K562 (cell line): ENCODE measurements around the gene WWC2. TPM values are rescaled to one million over a fixed set of nuclear protein-coding genes. Genes with fewer than 3 reads are reported as not detected.

ENCODE experiments used
- ATAC-seq: fragments of 200-7000 bp; cut with Tn5 transposase; 3 replicates; pipeline ENCODE4 v1.9.1; 2020; ENCODE audit warnings: moderate library complexity
- BruUV-seq: library from RNA; stranded (reverse); fragments of 400-500 nt; replicated peaks from 2 replicates; lab custom pipeline; 2021; lab: Mats Ljungman, UMichigan
- CTCF ChIA-PET: fragments of 300-600 bp; formaldehyde crosslinking; extraction: SDS; loops from one replicate; lab custom pipeline; 2021; ENCODE audit warnings: low intra/inter-chr PET ratio; lab: Yijun Ruan, JAX
- POLR2A ChIA-PET: fragments of 300-600, 350-650 bp; sonication (Branson Sonifier 250); formaldehyde crosslinking; extraction: SDS; loops from one replicate; lab custom pipeline; 2021; ENCODE audit warnings: antibody characterized with exemption, inconsistent platforms; lab: Yijun Ruan, JAX
- DNase-seq, 4 experiments: peaks; one replicate each; pipeline versions ENCODE4 v3.0.0 to v3.0.0-alpha.2; 2011 to 2018; ENCODE audit warnings: low spot score in 3 of 4, mixed read lengths in 3 of 4; ENCODE audit errors: extremely low read depth in 1 of 4
- FAIRE-seq: peaks from 2 replicates; lab custom pipeline; 2011; peaks lifted over from hg19 to GRCh38; lab: Jason Lieb, UNC
- H2AFZ ChIP-seq: 2 replicates; pipeline ENCODE4 v1.6.0; 2011; ENCODE audit warnings: low read depth, low read length, control low read depth, inconsistent platforms
- H3K27ac ChIP-seq: fragments of 200-600 bp; 3 replicates; pipeline ENCODE4 v1.8.0; 2011; ENCODE audit warnings: low read depth, mild to moderate bottlenecking, control low read depth, inconsistent platforms, low read length, moderate library complexity, mixed read lengths; ENCODE audit errors: extremely low read depth
- H3K27me3 ChIP-seq, 2 experiments: fragments of 300-600 bp in 1 of 2; 2 replicates in 1 of 2; 3 replicates in 1 of 2; pipeline versions ENCODE4 v1.6.0 to v1.8.0; 2011; ENCODE audit warnings: inconsistent platforms in 2 of 2, low read length in 2 of 2, mild to moderate bottlenecking in 1 of 2, mixed read lengths in 1 of 2, moderate library complexity in 1 of 2; ENCODE audit not compliant: control insufficient read depth in 2 of 2, insufficient read depth in 2 of 2
- H3K36me3 ChIP-seq: fragments of 300-600 bp; 3 replicates; pipeline ENCODE4 v1.8.0; 2011; ENCODE audit warnings: mild to moderate bottlenecking, low read length, inconsistent platforms; ENCODE audit not compliant: control insufficient read depth, insufficient read depth
- H3K4me1 ChIP-seq, 2 experiments: fragments of 200-600 bp in 1 of 2; replicated peaks in 1 of 2; 2 replicates in 1 of 2; 3 replicates in 1 of 2; pipeline versions ENCODE4 v1.5.1 to v1.8.0; 2011; ENCODE audit warnings: inconsistent platforms in 2 of 2, low read length in 2 of 2, mild to moderate bottlenecking in 1 of 2, mixed read lengths in 1 of 2, moderate library complexity in 1 of 2; ENCODE audit not compliant: control insufficient read depth in 2 of 2, insufficient read depth in 2 of 2
- H3K4me2 ChIP-seq: 2 replicates; pipeline ENCODE4 v1.6.1; 2011; ENCODE audit warnings: low read length, control low read depth, inconsistent platforms, mixed read lengths; ENCODE audit not compliant: insufficient read depth
- H3K4me3 ChIP-seq: fragments of 200-600 bp; sonication (generic), shearing (Covaris generic); 2 replicates; pipeline ENCODE4 v1.5.1; 2016; ENCODE audit warnings: control low read depth, inconsistent platforms
- H3K79me2 ChIP-seq: fragments of 200-600 bp; 3 replicates; pipeline ENCODE4 v1.8.0; 2011; ENCODE audit warnings: low read length, inconsistent platforms; ENCODE audit not compliant: control insufficient read depth, insufficient read depth
- H3K9ac ChIP-seq, 2 experiments: 2 replicates each; pipeline versions ENCODE4 v1.6.0 to v1.6.1; 2011; ENCODE audit warnings: low read depth in 2 of 2, low read length in 2 of 2, control low read depth in 1 of 2, inconsistent platforms in 1 of 2, mild to moderate bottlenecking in 1 of 2, mixed read lengths in 1 of 2; ENCODE audit not compliant: insufficient read depth in 1 of 2
- H3K9me1 ChIP-seq: one replicate; pipeline ENCODE4 v1.6.0; 2011; ENCODE audit warnings: inconsistent platforms, mild to moderate bottlenecking, low read length, moderate library complexity; ENCODE audit not compliant: control insufficient read depth, insufficient read depth
- H3K9me3 ChIP-seq: replicated peaks from 2 replicates; pipeline ENCODE4 v1.5.1; 2011; ENCODE audit warnings: low read depth, low read length, inconsistent platforms; ENCODE audit not compliant: control insufficient read depth, insufficient read depth
- H4K20me1 ChIP-seq: replicated peaks from 2 replicates; pipeline ENCODE4 v1.6.1; 2011; ENCODE audit warnings: low read length, inconsistent platforms, mixed read lengths; ENCODE audit not compliant: control insufficient read depth, insufficient read depth
- DDX20 ChIP-seq: fragments of 450-650 bp; IDR thresholded peaks from 2 replicates; pipeline ENCODE4 v1.6.1; 2016; ENCODE audit warnings: missing genetic modification characterization, low read depth, mild to moderate bottlenecking, missing compliant biosample characterization, moderate library complexity
- GTF3C2 ChIP-seq: IDR thresholded peaks from 3 replicates; pipeline ENCODE4 v1.6.1; 2011; ENCODE audit warnings: borderline replicate concordance, mild to moderate bottlenecking, moderate library complexity; ENCODE audit not compliant: insufficient read length; ENCODE audit errors: extremely low read depth
- JUNB ChIP-seq: fragments of 450-650 bp; formaldehyde crosslinking; conservative IDR thresholded peaks from 2 replicates; pipeline ENCODE4 v1.4.0; 2020; ENCODE audit warnings: mild to moderate bottlenecking
- KLF1 ChIP-seq: fragments of 450-650 bp; IDR thresholded peaks from 2 replicates; pipeline ENCODE4 v1.6.1; 2016; ENCODE audit warnings: missing genetic modification characterization, missing compliant biosample characterization
- NFIX ChIP-seq: fragments of 250-450 bp; sonication (Bioruptor Pico); IDR thresholded peaks from 2 replicates; pipeline ENCODE4 v1.4.0; 2020; ENCODE audit warnings: low read depth, mild to moderate bottlenecking, moderate library complexity
- PCBP1 ChIP-seq: fragments of 200-400 bp; formaldehyde crosslinking; IDR thresholded peaks from 2 replicates; pipeline ENCODE4 v1.6.1; 2018; ENCODE audit warnings: mild to moderate bottlenecking, low read depth, low read length; ENCODE audit not compliant: poor library complexity, severe bottlenecking
- PML ChIP-seq: IDR thresholded peaks from 2 replicates; pipeline ENCODE4 v1.6.1; 2012; ENCODE audit warnings: low read length, inconsistent platforms
- THAP7 ChIP-seq: fragments of 250-450 bp; sonication (Bioruptor Pico); IDR thresholded peaks from 2 replicates; pipeline ENCODE4 v1.5.0; 2021
- XRCC4 ChIP-seq: IDR thresholded peaks from one replicate; pipeline ENCODE4 v1.6.1; 2011; ENCODE audit not compliant: insufficient read depth, insufficient read length; ENCODE audit errors: extremely low read depth
- WGBS: fragments of 100-300 bp; shearing (Covaris generic); methylation state at CpG from one replicate; pipeline ENCODE4 v1.1.6; 2016; ENCODE audit warnings: low coverage, mixed read lengths; ENCODE audit not compliant: insufficient coverage; ENCODE audit errors: missing lambda C conversion rate; 5-methylcytosine and 5-hydroxymethylcytosine counted together
- in situ Hi-C: fragments of 300-500 bp; cut with MboI; formaldehyde crosslinking; loops from 4 replicates; pipeline ENCODE4 v1.15.0; 2018; ENCODE audit warnings: inconsistent platforms, mixed read lengths
- intact Hi-C: fragments of 100-400 bp; cut with micrococcal nuclease; formaldehyde crosslinking; loops from 2 replicates; pipeline ENCODE4 v1.14.2; 2022
- polyA plus RNA-seq, 8 experiments: library from polyadenylated mRNA; depleted of rRNA in 4 of 8; stranded (reverse) in 5 of 8; unstranded in 3 of 8; fragments of >200 nt; fragmentation: Nextera tagmentation in 2 of 8; fragmentation: Illumina TruSeq in 1 of 8; extraction: Ambion mirVana in 2 of 8; extraction: Trizol in 1 of 8; gene quantifications; 2 replicates each; pipeline versions ENCODE4 v1.2.1 to v1.2.3, GENCODE V29; 2011 to 2014; ENCODE audit warnings: inconsistent platforms in 1 of 8, missing spikeins in 1 of 8
- total RNA-seq, 7 experiments: library from RNA; depleted of rRNA in 6 of 7; stranded (reverse); fragments of >200 nt in 6 of 7; fragmentation: Illumina TruSeq in 2 of 7; extraction: Trizol in 2 of 7; gene quantifications; 2 replicates each; pipeline versions ENCODE4 v1.2.1 to v1.2.3, GENCODE V29; 2011 to 2021; ENCODE audit warnings: low replicate concordance in 1 of 7

Gene WWC2
- total and polyA plus RNA-seq, 9 of the 15 experiments (the other 6 are each of a cell fraction or from before 2014, with no cell fraction given) = 3.7 to 39.4 (median 19.6) TPM

GRCh38 chr4:183255487-183255886, 156.4 kb downstream of the WWC2 start:
- Histone ChIP-seq H3K4me3 (no peak overlapping the region), H2AFZ (no peak overlapping the region), H3K9me1 (no peaks in the 10 kb centered on the region), H3K9me3 (no peaks in the 10 kb centered on the region), H3K27me3 (no peaks in the 10 kb centered on the region), H3K27ac (no peak overlapping the region), H3K9ac (no peak overlapping the region), H4K20me1 (no peaks in the 10 kb centered on the region), H3K4me2 (no peak overlapping the region), H3K4me1 (no peaks in the 10 kb centered on the region), H3K36me3 (peaks cover 25% of the 10 kb centered on the region; the same call in 2 of the 3 replicates), H3K79me2 (no peaks in the 10 kb centered on the region)
- DNase-seq (no peak), ATAC-seq (no peak), FAIRE-seq (no peak)
- intact Hi-C loops (no loop called here), in situ Hi-C loops (loop anchor here (5.0 to 25.0 kb wide), 2 partner anchors 183 to 793 kb away; no protein-coding TSS in a partner anchor)
- WGBS = 74% methylated on average over 3 of the region's 3 CpGs
- POLR2A ChIA-PET = no interaction called here
- CTCF ChIA-PET = interaction anchor here (0.8 to 3.2 kb wide), 2 partner anchors 182 to 317 kb away, joined by 4 to 21 read pairs; no protein-coding TSS in a partner anchor
- TF ChIP-seq PML = no peak
- TF ChIP-seq GTF3C2 = no peak
- TF ChIP-seq PCBP1 = no peak
- no peak for TF ChIP-seq NFIX
- TF ChIP-seq THAP7 (CRISPR knock-in tag) = no peak
- no peak for TF ChIP-seq KLF1
- TF ChIP-seq DDX20 = no peak
- TF ChIP-seq XRCC4 = no peak
- no peak for TF ChIP-seq JUNB (CRISPR knock-in tag)
- BruUV-seq = no TSS peak
